Common myeloid progenitor, CD34-positive (primary cell): ENCODE data around the gene GIMAP4.
"Not testable (repeated sequence)": the region's sequence is repeated elsewhere in the genome, so short reads cannot be mapped to it uniquely, and the experiment has no call there.

ENCODE experiments used
- CTCF ChIA-PET: fragments of 350-600 bp; sonication (Branson Sonifier 250); formaldehyde crosslinking; loops from one replicate; lab custom pipeline; 2021; ENCODE audit warnings: antibody characterized with exemption; lab: Charles Lee
- POLR2A ChIA-PET: fragments of 350-600 bp; sonication (Branson Sonifier 250); formaldehyde crosslinking; loops from one replicate; lab custom pipeline; 2021; ENCODE audit warnings: antibody characterized with exemption; lab: Charles Lee
- DNase-seq, 3 donors: peaks; one replicate each; pipeline versions ENCODE4 v3.0.0 to v3.0.0-alpha.2; 2013
- H3K27ac ChIP-seq, 2 experiments: 1 replicate in 1 of 2; 2 replicates in 1 of 2; pipeline ENCODE4 v1.7.0; 2013; ENCODE audit warnings: inconsistent platforms in 2 of 2, low read length in 2 of 2, mild to moderate bottlenecking in 2 of 2, low read depth in 1 of 2, moderate library complexity in 1 of 2; ENCODE audit not compliant: severe bottlenecking in 2 of 2, insufficient read depth in 1 of 2, poor library complexity in 1 of 2
- H3K27me3 ChIP-seq, 5 experiments: replicated peaks in 2 of 5; 1 replicate in 3 of 5; 2 replicates in 2 of 5; pipeline versions ENCODE4 v1.6.1 to v1.7.0; 2013; ENCODE audit warnings: low read length in 4 of 5, mild to moderate bottlenecking in 2 of 5, moderate library complexity in 2 of 5, inconsistent platforms in 1 of 5; ENCODE audit not compliant: insufficient read depth in 5 of 5, control insufficient read depth in 4 of 5
- H3K36me3 ChIP-seq, 4 experiments: 1 replicate in 2 of 4; 2 replicates in 2 of 4; pipeline versions ENCODE4 v1.6.1 to v1.7.0; 2013; ENCODE audit warnings: low read length in 3 of 4, control low read depth in 1 of 4, mild to moderate bottlenecking in 1 of 4; ENCODE audit not compliant: control insufficient read depth in 4 of 4, insufficient read depth in 4 of 4
- H3K4me1 ChIP-seq, 4 experiments: 1 replicate in 3 of 4; 2 replicates in 1 of 4; pipeline versions ENCODE4 v1.6.1 to v1.7.1; 2013; ENCODE audit warnings: low read length in 3 of 4, mild to moderate bottlenecking in 3 of 4, control low read depth in 1 of 4, inconsistent platforms in 1 of 4, moderate library complexity in 1 of 4; ENCODE audit not compliant: control insufficient read depth in 4 of 4, insufficient read depth in 4 of 4; ENCODE audit errors: control extremely low read depth in 1 of 4
- H3K4me3 ChIP-seq, 7 experiments: 1 replicate in 4 of 7; 2 replicates in 3 of 7; pipeline versions ENCODE4 v1.5.1 to v1.7.0; 2013; ENCODE audit warnings: mild to moderate bottlenecking in 7 of 7, low read length in 6 of 7, moderate library complexity in 6 of 7, inconsistent platforms in 2 of 7, low read depth in 2 of 7, control low read depth in 1 of 7; ENCODE audit not compliant: insufficient read depth in 4 of 7, control insufficient read depth in 1 of 7; ENCODE audit errors: extremely low read depth in 1 of 7
- H3K9me3 ChIP-seq, 5 experiments: 1 replicate in 4 of 5; 2 replicates in 1 of 5; pipeline versions ENCODE4 v1.6.1 to v1.7.1; 2013; ENCODE audit warnings: low read length in 4 of 5, mild to moderate bottlenecking in 2 of 5, inconsistent platforms in 1 of 5, low read depth in 1 of 5, moderate library complexity in 1 of 5; ENCODE audit not compliant: control insufficient read depth in 4 of 5, insufficient read depth in 2 of 5; ENCODE audit errors: control extremely low read depth in 1 of 5
- WGBS: methylation state at CpG from one replicate; pipeline ENCODE4 v1.1.5; 2013; ENCODE audit not compliant: insufficient coverage; 5-methylcytosine and 5-hydroxymethylcytosine counted together

The GIMAP4 gene

GRCh38 chr7:150572496-150572895 is 5.3 kb downstream of the GIMAP4 start:
- Histone ChIP-seq H3K4me1 (peaks cover 0 to 15% (median 9%) of the 10 kb centered on the region in 4 experiments), H3K4me3 (no peak overlapping the region), H3K27ac (no peak overlapping the region), H3K9me3 (peaks cover 0 to 2% (median 0%) of the 10 kb centered on the region in 5 experiments), H3K36me3 (no peaks in the 10 kb centered on the region), H3K27me3 (no peaks in the 10 kb centered on the region)
- CTCF ChIA-PET, result interaction anchor here (1.1 to 2.0 kb wide), 3 partner anchors 10 to 126 kb away, joined by 3 to 8 read pairs (median 3); partner anchors contain the start of gene GIMAP8
- POLR2A ChIA-PET, result no interaction called here
- 98% methylated on average over 10 of the region's 10 CpGs for WGBS
- no peak for DNase-seq

DNA sequence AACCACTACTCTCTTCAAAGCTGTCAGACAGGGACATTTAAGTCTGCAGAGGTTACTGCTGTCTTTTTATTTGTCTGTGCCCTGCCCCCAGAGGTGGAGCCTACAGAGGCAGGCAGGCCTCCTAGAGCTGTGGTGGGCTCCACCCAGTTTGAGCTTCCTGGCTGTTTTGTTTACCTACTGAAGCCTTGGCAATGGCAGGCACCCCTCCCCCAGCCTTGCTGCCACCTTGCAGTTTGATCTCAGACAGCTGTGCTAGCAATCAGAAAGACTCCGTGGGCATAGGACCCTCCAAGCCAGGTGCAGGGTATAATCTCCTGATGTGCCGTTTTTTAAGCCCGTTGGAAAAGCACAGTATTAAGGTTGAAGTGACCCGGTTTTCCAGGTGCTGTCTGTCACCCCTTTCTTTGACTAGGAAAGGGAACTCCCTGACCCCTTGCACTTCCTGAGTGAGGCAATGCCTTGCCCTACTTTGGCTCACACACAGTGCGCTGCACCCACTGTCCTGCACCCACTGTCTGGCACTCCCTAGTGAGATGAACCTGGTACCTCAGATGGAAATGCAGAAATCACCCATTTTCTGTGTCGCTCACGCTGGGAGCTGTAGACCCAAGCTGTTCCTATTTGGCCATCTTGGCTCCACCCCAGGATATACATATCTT is 12.9 kb downstream of the GIMAP4 start:
- CTCF ChIA-PET, H3K36me3 ChIP-seq, H3K27ac ChIP-seq, POLR2A ChIA-PET, H3K27me3 ChIP-seq, H3K9me3 ChIP-seq: not testable (repeated sequence)
- WGBS, result 40% methylated on average over 2 of the region's 7 CpGs
- peak in 2 of 3 donors; percentile 37 to 69 for DNase-seq
- peak overlapping the region in 1 of 7 experiments; percentile 0 for H3K4me3 ChIP-seq
- peaks cover 5 to 15% (median 8%) of the 10 kb centered on the region in 4 experiments for H3K4me1 ChIP-seq

- H3K36me3 ChIP-seq, result no peaks in the 10 kb centered on the region
- DNase-seq, result peak in 2 of 3 donors; percentile 57 to 75
- H3K4me1 ChIP-seq, result peaks cover 5 to 15% (median 8%) of the 10 kb centered on the region in 4 experiments
- no CpG with 5 or more reads among the region's 3 CpGs for WGBS
- H3K4me3 ChIP-seq, result peak overlapping the region in 1 of 7 experiments; percentile 0
- H3K9me3 ChIP-seq, result peaks cover 0 to 2% (median 0%) of the 10 kb centered on the region in 5 experiments
- ChIA-PET CTCF (interaction anchor here (1.2 kb wide), 1 partner anchor 11 kb away, joined by 3 read pairs; no protein-coding TSS in a partner anchor), POLR2A (no interaction called here)
- no peak overlapping the region for H3K27ac ChIP-seq
- H3K27me3 ChIP-seq, result peaks cover 0 to 5% (median 0%) of the 10 kb centered on the region in 5 experiments
These were observed 13.6 kb downstream of the GIMAP4 start for GRCh38 chr7:150580638-150581394.

DNA sequence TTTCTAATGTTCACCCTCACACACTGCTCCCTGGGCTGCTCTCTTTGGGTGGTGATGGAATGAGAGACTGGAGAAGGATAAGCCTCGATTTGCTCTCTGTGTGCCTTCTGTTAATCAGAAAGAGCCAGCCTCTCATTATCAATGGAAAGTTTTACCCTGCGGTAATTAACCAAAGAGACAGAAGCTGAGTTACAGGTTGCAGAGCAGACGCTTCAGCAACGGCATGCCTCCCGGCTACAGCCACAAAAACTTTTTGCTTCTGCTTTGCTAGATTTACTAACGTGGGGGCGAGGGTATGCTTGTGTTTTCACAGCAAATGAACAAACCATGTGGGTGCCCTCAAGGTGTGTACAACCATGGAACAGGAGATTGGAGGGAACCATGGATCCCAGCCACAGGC is 18.0 kb downstream of the GIMAP4 start:
- ChIA-PET POLR2A (no interaction called here), CTCF (interaction anchor here (0.6 kb wide), 1 partner anchor 136 kb away, joined by 3 read pairs; no protein-coding TSS in a partner anchor)
- no peaks in the 10 kb centered on the region for H3K36me3 ChIP-seq
- H3K4me3 ChIP-seq, result no peak overlapping the region
- peaks cover 17 to 26% (median 21%) of the 10 kb centered on the region in 4 experiments for H3K4me1 ChIP-seq
- H3K9me3 ChIP-seq, result peaks cover 0 to 2% (median 0%) of the 10 kb centered on the region in 5 experiments
- no peak for DNase-seq
- 100% methylated on average over 7 of the region's 7 CpGs for WGBS
- peaks cover 0 to 5% (median 0%) of the 10 kb centered on the region in 5 experiments for H3K27me3 ChIP-seq
- H3K27ac ChIP-seq, result no peak overlapping the region

DNA sequence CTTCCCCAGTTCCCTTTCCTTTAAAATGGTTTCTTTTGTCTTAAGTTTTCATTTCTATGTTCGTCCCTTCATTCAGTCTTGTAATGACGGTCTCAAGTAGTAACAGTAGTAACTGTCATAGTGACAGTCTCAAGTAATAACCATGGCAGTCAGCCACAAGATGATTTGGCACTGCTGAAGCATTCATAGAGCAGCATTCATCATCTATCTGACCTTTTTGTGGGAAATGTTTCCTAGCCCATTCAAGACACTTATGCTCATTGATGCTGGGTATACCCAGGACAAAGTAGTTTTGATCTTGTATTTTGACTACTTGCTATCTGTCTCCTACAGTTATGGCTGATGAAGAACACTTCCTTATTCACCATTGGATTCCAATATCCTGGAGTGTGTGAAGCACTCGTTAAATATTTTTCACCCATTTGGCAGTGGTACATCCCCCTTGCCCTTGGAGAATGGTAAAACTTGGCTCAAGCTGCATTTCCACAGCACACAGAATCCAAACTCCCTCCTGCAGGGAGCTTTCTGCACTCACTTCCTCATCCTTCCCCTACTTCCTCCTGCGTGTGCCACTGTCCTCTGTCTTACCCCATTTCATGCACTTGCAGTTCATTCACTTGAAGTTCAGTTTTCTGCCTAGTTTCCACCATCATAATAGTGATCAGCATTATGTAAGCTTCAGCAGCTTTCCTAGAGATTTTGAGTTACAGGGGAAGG is 19.0 kb downstream of the GIMAP4 start:
- ChIA-PET POLR2A (no interaction called here), CTCF (interaction anchor here (0.7 kb wide), 1 partner anchor 111 kb away, joined by 3 read pairs; no protein-coding TSS in a partner anchor)
- H3K36me3 ChIP-seq, result no peaks in the 10 kb centered on the region
- 60% methylated on average over 4 of the region's 4 CpGs for WGBS
- H3K4me1 ChIP-seq, result peaks cover 12 to 19% (median 13%) of the 10 kb centered on the region in 4 experiments
- no peak overlapping the region for H3K27ac ChIP-seq
- peaks cover 0 to 5% (median 0%) of the 10 kb centered on the region in 5 experiments for H3K27me3 ChIP-seq
- no peaks in the 10 kb centered on the region for H3K9me3 ChIP-seq
- no peak overlapping the region for H3K4me3 ChIP-seq
- peak in 2 of 3 donors; percentile 58 to 65 for DNase-seq

DNA sequence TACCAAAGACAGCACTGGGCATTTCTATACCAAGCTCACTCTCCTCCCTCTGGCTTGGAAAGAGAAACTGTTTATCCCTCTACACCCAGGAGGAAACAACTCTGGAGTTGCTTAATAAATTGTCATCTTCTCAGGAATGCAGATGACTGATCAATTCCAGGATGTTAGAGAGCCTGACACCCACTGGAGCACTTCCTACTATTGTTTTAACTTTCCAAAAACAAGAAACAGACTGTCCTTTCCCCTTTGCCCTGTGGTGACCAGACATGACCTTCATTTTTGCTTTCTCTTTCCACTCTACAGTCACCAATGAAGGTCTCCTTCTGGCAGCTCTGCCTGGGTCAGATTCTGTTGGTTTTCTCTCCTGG is 19.6 kb downstream of the GIMAP4 start:
- DNase-seq, result peak in 2 of 3 donors; percentile 23 to 42
- Histone ChIP-seq H3K27ac (no peak overlapping the region), H3K36me3 (no peaks in the 10 kb centered on the region), H3K4me3 (no peak overlapping the region), H3K4me1 (peaks cover 12 to 18% (median 12%) of the 10 kb centered on the region in 4 experiments), H3K27me3 (peaks cover 0 to 5% (median 0%) of the 10 kb centered on the region in 5 experiments), H3K9me3 (peaks cover 0 to 4% (median 0%) of the 10 kb centered on the region in 5 experiments)
- POLR2A ChIA-PET, result no interaction called here
- CTCF ChIA-PET, result interaction anchor here (0.7 kb wide), 2 partner anchors 19 to 110 kb away, joined by 3 read pairs; no protein-coding TSS in a partner anchor
